GM18907 (cell line): ENCODE results near the gene ING5.
"Not testable (repeated sequence)": the region's sequence is repeated elsewhere in the genome, so short reads cannot be mapped to it uniquely, and the experiment has no call there.

ENCODE experiments used
- ATAC-seq: cut with Tn5 transposase; IDR thresholded peaks from one replicate; pipeline ENCODE4 v1.9.1; 2021; ENCODE audit warnings: mild to moderate bottlenecking, moderate library complexity; ENCODE audit not compliant: unreplicated experiment

ING5 gene

GRCh38 chr2:241703032-241703604 is 1.3 kb downstream of the ING5 start:
- ATAC-seq: no peak

GRCh38 chr2:241706537-241706936 is 4.7 kb downstream of the ING5 start:
- ATAC-seq: no peak

GRCh38 chr2:241708879-241709278 is 7.0 kb downstream of the ING5 start:
- no peak for ATAC-seq

- ATAC-seq: no peak
Observed at GRCh38 chr2:241719093-241719492, 17.3 kb downstream of the ING5 start.

- no peak for ATAC-seq
Observed at GRCh38 chr2:241720099-241720498, 18.3 kb downstream of the ING5 start.

- no peak for ATAC-seq
Observed at GRCh38 chr2:241720560-241720959, 18.7 kb downstream of the ING5 start.

- no peak for ATAC-seq
Observed at GRCh38 chr2:241721852-241722251, 20.0 kb downstream of the ING5 start.

GRCh38 chr2:241722896-241723454 is 21.1 kb downstream of the ING5 start:
- no peak for ATAC-seq

- no peak for ATAC-seq
Observed at GRCh38 chr2:241724259-241724974, 22.6 kb downstream of the ING5 start.

GRCh38 chr2:241724975-241725870 is 23.4 kb downstream of the ING5 start:
- no peak for ATAC-seq

- no peak for ATAC-seq
Observed at GRCh38 chr2:241726459-241726858, 24.6 kb downstream of the ING5 start.

- ATAC-seq: no peak
Observed at GRCh38 chr2:241728000-241728399, 26.2 kb downstream of the ING5 start.

GRCh38 chr2:241728627-241729026 is 26.8 kb downstream of the ING5 start:
- no peak for ATAC-seq

GRCh38 chr2:241729868-241730267 is 28.0 kb downstream of the ING5 start:
- no peak for ATAC-seq

GRCh38 chr2:241730671-241731293 is 28.9 kb downstream of the ING5 start:
- ATAC-seq: no peak

- ATAC-seq: not testable (repeated sequence)
Observed at GRCh38 chr2:241732513-241733186, 30.8 kb downstream of the ING5 start.

- no peak for ATAC-seq
Observed at GRCh38 chr2:241733391-241734207, 31.8 kb downstream of the ING5 start.

- ATAC-seq: peak; percentile 32
Observed at GRCh38 chr2:241734208-241734466, 32.3 kb downstream of the ING5 start.

GRCh38 chr2:241734467-241735208 is 32.8 kb downstream of the ING5 start, which contains the start of gene D2HGDH:
TSS of gene D2HGDH (plus strand) at chr2:241734630. CDS start at chr2:241735225, 595 bp downstream.
- peak; percentile 81 for ATAC-seq
